ENCODE measurements around the gene ELMO3.

DNA sequence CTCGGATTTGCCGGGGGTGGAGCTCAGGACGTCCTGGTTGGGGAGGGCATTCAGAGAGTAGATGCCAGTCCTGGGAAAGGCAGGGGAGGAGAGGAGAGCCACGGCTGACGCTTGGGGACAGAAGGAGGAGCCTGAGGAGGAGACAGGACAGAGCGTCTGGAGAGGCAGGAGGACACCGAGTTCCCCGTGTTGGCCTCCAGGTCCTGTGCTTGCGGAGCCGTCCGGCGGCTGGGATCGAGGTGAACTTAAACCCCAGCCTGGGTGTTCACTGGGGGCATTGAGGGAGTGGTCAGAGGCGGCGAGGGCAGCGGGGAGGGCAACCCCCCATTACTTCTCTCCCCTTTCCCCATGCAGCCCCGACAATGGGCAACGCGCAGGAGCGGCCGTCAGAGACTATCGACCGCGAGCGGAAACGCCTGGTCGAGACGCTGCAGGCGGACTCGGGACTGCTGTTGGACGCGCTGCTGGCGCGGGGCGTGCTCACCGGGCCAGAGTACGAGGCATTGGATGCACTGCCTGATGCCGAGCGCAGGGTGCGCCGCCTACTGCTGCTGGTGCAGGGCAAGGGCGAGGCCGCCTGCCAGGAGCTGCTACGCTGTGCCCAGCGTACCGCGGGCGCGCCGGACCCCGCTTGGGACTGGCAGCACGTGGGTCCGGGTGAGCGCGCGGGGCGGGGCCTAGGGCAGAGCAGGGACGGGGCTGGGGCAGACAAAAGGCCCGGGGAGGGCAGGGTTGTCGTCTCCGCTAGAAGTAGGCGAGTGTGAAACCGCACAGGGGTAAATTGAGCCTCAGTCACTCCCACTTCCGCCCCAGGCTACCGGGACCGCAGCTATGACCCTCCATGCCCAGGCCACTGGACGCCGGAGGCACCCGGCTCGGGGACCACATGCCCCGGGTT, 24.9 kb upstream of the ELMO3 start:
- peak; percentile 84 to 89 for TF ChIP-seq POLR2A (IDR thresholded peaks at IDR 0.05)
- TF ChIP-seq, protein P1, sequence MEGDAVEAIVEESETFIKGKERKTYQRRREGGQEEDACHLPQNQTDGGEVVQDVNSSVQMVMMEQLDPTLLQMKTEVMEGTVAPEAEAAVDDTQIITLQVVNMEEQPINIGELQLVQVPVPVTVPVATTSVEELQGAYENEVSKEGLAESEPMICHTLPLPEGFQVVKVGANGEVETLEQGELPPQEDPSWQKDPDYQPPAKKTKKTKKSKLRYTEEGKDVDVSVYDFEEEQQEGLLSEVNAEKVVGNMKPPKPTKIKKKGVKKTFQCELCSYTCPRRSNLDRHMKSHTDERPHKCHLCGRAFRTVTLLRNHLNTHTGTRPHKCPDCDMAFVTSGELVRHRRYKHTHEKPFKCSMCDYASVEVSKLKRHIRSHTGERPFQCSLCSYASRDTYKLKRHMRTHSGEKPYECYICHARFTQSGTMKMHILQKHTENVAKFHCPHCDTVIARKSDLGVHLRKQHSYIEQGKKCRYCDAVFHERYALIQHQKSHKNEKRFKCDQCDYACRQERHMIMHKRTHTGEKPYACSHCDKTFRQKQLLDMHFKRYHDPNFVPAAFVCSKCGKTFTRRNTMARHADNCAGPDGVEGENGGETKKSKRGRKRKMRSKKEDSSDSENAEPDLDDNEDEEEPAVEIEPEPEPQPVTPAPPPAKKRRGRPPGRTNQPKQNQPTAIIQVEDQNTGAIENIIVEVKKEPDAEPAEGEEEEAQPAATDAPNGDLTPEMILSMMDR (IDR thresholded peaks at IDR 0.05), result peak in 3 of 6 experiments; percentile 41 to 55 (median 46)
